OCI-LY7 (cell line): ENCODE measurements around the gene GLRA1. TPM values are rescaled to one million over a fixed set of nuclear protein-coding genes. Genes with fewer than 3 reads are reported as not detected.

ENCODE experiments used
- BruUV-seq: library from RNA; stranded (reverse); fragments of 400-500 nt; replicated peaks from 2 replicates; lab custom pipeline; 2021; lab: Mats Ljungman, UMichigan
- CTCF ChIA-PET: fragments of 300-600 bp; sonication (Branson Sonifier 250); formaldehyde crosslinking; loops from one replicate; lab custom pipeline; 2022; ENCODE audit warnings: antibody characterized with exemption; ENCODE audit not compliant: unreplicated experiment; lab: Charles Lee
- POLR2A ChIA-PET: fragments of 300-600 bp; sonication (Branson Sonifier 250); formaldehyde crosslinking; loops from one replicate; lab custom pipeline; 2022; ENCODE audit warnings: antibody characterized with exemption; lab: Charles Lee
- DNase-seq: peaks from one replicate; pipeline ENCODE4 v3.0.0-alpha.2; 2015; ENCODE audit warnings: low spot score
- H2AFZ ChIP-seq: fragments of 200-600 bp; sonication (generic), shearing (Covaris generic); 2 replicates; pipeline ENCODE4 v1.6.1; 2014; ENCODE audit warnings: mild to moderate bottlenecking, antibody characterized with exemption, low read length, moderate library complexity
- H3K27ac ChIP-seq: fragments of 200-600 bp; sonication (generic); 2 replicates; pipeline ENCODE4 v1.5.1; 2014; ENCODE audit warnings: mixed run types, low read depth, mild to moderate bottlenecking, moderate library complexity, low read length, inconsistent platforms; ENCODE audit not compliant: poor library complexity, severe bottlenecking
- H3K36me3 ChIP-seq: fragments of 200-600 bp; sonication (generic); 2 replicates; pipeline ENCODE4 v1.6.1; 2014; ENCODE audit warnings: mild to moderate bottlenecking, antibody characterized with exemption, low read length, moderate library complexity, mixed read lengths; ENCODE audit not compliant: insufficient read depth
- H3K4me1 ChIP-seq: fragments of 200-600 bp; sonication (generic); 2 replicates; pipeline ENCODE4 v1.5.1; 2014; ENCODE audit warnings: mild to moderate bottlenecking, low read length; ENCODE audit not compliant: insufficient read depth, poor library complexity, severe bottlenecking
- H3K4me2 ChIP-seq: fragments of 200-600 bp; sonication (generic); 2 replicates; pipeline ENCODE4 v1.6.1; 2014; ENCODE audit warnings: mild to moderate bottlenecking, low read length
- H3K4me3 ChIP-seq: fragments of 200-600 bp; sonication (generic); 2 replicates; pipeline ENCODE4 v1.5.1; 2014; ENCODE audit warnings: mild to moderate bottlenecking, low read depth, low read length; ENCODE audit not compliant: poor library complexity, severe bottlenecking
- H3K79me2 ChIP-seq: fragments of 200-600 bp; sonication (generic); 2 replicates; pipeline ENCODE4 v1.6.1; 2016; ENCODE audit warnings: low read depth, mild to moderate bottlenecking, low read length, moderate library complexity, mixed read lengths; ENCODE audit not compliant: insufficient read depth
- H3K9me2 ChIP-seq: fragments of 200-600 bp; sonication (generic); 2 replicates; pipeline ENCODE4 v1.6.1; 2016; ENCODE audit warnings: mild to moderate bottlenecking, low read length, mixed read lengths; ENCODE audit not compliant: insufficient read depth
- H3K9me3 ChIP-seq: fragments of 200-600 bp; sonication (generic); 2 replicates; pipeline ENCODE4 v1.6.1; 2014; ENCODE audit warnings: mild to moderate bottlenecking, mixed run types, low read length, mixed read lengths
- H4K20me1 ChIP-seq: fragments of 200-600 bp; sonication (generic); 2 replicates; pipeline ENCODE4 v1.6.1; 2014; ENCODE audit warnings: mild to moderate bottlenecking, antibody characterized with exemption, low read length, moderate library complexity, mixed read lengths; ENCODE audit not compliant: insufficient read depth
- CTCF ChIP-seq: fragments of 200-600 bp; sonication (generic); conservative IDR thresholded peaks from 2 replicates; pipeline ENCODE4 v1.5.1; 2014; ENCODE audit warnings: mild to moderate bottlenecking, antibody characterized with exemption, low read length, moderate library complexity, mixed read lengths
- EZH2phosphoT487 ChIP-seq: fragments of 200-600 bp; sonication (generic); IDR thresholded peaks from 2 replicates; pipeline ENCODE4 v1.6.1; 2018; ENCODE audit warnings: low read depth, borderline replicate concordance, mild to moderate bottlenecking, mixed run types, antibody characterized with exemption, low read length, moderate library complexity, mixed read lengths
- intact Hi-C: fragments of 100-400 bp; cut with micrococcal nuclease; formaldehyde crosslinking; loops from one replicate; pipeline ENCODE4 v1.10.0; 2022; ENCODE audit not compliant: unreplicated experiment
- total RNA-seq, 2 experiments: library from RNA; depleted of rRNA in 1 of 2; stranded (reverse); fragments of >200 nt in 1 of 2; shearing (Covaris generic) in 1 of 2; gene quantifications; 2 replicates each; pipeline ENCODE4 v1.2.3, GENCODE V29; 2014 to 2022

Gene GLRA1
- total RNA-seq, 2 experiments from 2014 or later: not detected

- H3K27ac ChIP-seq: no peak overlapping the region
- no peaks in the 10 kb centered on the region for H3K9me3 ChIP-seq
- no peak for DNase-seq
- no peaks in the 10 kb centered on the region for H3K4me1 ChIP-seq
- H3K36me3 ChIP-seq: peaks cover 100% of the 10 kb centered on the region
- TF ChIP-seq CTCF: no peak
- no peak for TF ChIP-seq EZH2phosphoT487
- H3K4me2 ChIP-seq: no peak overlapping the region
- H4K20me1 ChIP-seq: 0 out of 2 replicates have a peak, but pooled peaks cover 12% of the 10 kb centered on the region
- BruUV-seq: no TSS peak
- H2AFZ ChIP-seq: no peak overlapping the region
- H3K79me2 ChIP-seq: peaks cover 6% of the 10 kb centered on the region; the same call in 1 of the 2 replicates
- no peak overlapping the region for H3K4me3 ChIP-seq
- CTCF ChIA-PET: no interaction called here
- POLR2A ChIA-PET: interaction anchor here (0.6 to 2.5 kb wide), 4 partner anchors 9 to 529 kb away, joined by 3 to 11 read pairs (median 4); no protein-coding TSS in a partner anchor
- intact Hi-C loops: no loop called here
- H3K9me2 ChIP-seq: no peaks in the 10 kb centered on the region
Observed at GRCh38 chr5:151810449-151810848, 114.2 kb downstream of the GLRA1 start.

GRCh38 chr5:151808451-151809169 is 116.0 kb downstream of the GLRA1 start:
- CTCF ChIA-PET: no interaction called here
- peaks cover 100% of the 10 kb centered on the region for H3K36me3 ChIP-seq
- BruUV-seq: no TSS peak

More at GRCh38 chr5:151808451-151809169, 116.0 kb downstream of the GLRA1 start:
- TF ChIP-seq EZH2phosphoT487 (no peak), CTCF (no peak)
- Histone ChIP-seq H4K20me1 (0 out of 2 replicates have a peak, but pooled peaks cover 12% of the 10 kb centered on the region), H3K9me2 (no peaks in the 10 kb centered on the region), H2AFZ (no peak overlapping the region), H3K4me2 (no peak overlapping the region), H3K4me3 (no peak overlapping the region), H3K79me2 (peaks cover 11% of the 10 kb centered on the region; the same call in 1 of the 2 replicates), H3K9me3 (no peaks in the 10 kb centered on the region), H3K4me1 (no peaks in the 10 kb centered on the region), H3K27ac (no peak overlapping the region)
- POLR2A ChIA-PET: no interaction called here
- intact Hi-C loops: no loop called here
- no peak for DNase-seq
